K562 (cell line): ENCODE results near the gene ARL6IP4. TPM values are rescaled to one million over a fixed set of nuclear protein-coding genes. Genes with fewer than 3 reads are reported as not detected.

ENCODE experiments used
- CAMTA2 ChIP-seq: fragments of 250-450 bp; sonication (Bioruptor Pico); conservative IDR thresholded peaks from 2 replicates; pipeline ENCODE4 v1.5.1; 2022
- CTBP1 ChIP-seq: fragments of 450-650 bp; IDR thresholded peaks from 2 replicates; pipeline ENCODE4 v1.6.1; 2016; ENCODE audit warnings: borderline replicate concordance
- EP300 ChIP-seq: IDR thresholded peaks from 2 replicates; pipeline ENCODE4 v1.6.1; 2012; ENCODE audit warnings: low read length, improper control_type of control experiment
- GABPB2 ChIP-seq: fragments of 250-450 bp; sonication (Bioruptor Pico); conservative IDR thresholded peaks from 2 replicates; pipeline ENCODE4 v1.5.1; 2021; ENCODE audit warnings: mild to moderate bottlenecking
- GATAD2B ChIP-seq: fragments of 450-650 bp; IDR thresholded peaks from 2 replicates; pipeline ENCODE4 v1.6.1; 2017; ENCODE audit warnings: mild to moderate bottlenecking, borderline replicate concordance
- MTF1 ChIP-seq: fragments of 250-450 bp; sonication (Bioruptor Pico); IDR thresholded peaks from 2 replicates; pipeline ENCODE4 v1.9.0; 2021; ENCODE audit warnings: moderate library complexity, mild to moderate bottlenecking, inconsistent platforms, borderline replicate concordance
- NEUROD1 ChIP-seq: fragments of 150-350 bp; IDR thresholded peaks from 2 replicates; pipeline ENCODE4 v1.6.1; 2014; ENCODE audit warnings: borderline replicate concordance, low read length, low read depth; ENCODE audit not compliant: partially characterized antibody
- ZBTB7A ChIP-seq: IDR thresholded peaks from 2 replicates; pipeline ENCODE4 v1.6.1; 2011; ENCODE audit warnings: low read depth, mild to moderate bottlenecking, low read length, moderate library complexity, borderline replicate concordance; ENCODE audit not compliant: control insufficient read depth
- ZNF212 ChIP-seq: fragments of 450-650 bp; formaldehyde crosslinking; IDR thresholded peaks from 2 replicates; pipeline ENCODE4 v1.4.0; 2020; ENCODE audit warnings: mild to moderate bottlenecking
- polyA plus RNA-seq, 8 experiments: library from polyadenylated mRNA; depleted of rRNA in 4 of 8; stranded (reverse) in 5 of 8; unstranded in 3 of 8; fragments of >200 nt; fragmentation: Nextera tagmentation in 2 of 8; fragmentation: Illumina TruSeq in 1 of 8; extraction: Ambion mirVana in 2 of 8; extraction: Trizol in 1 of 8; gene quantifications; 2 replicates each; pipeline versions ENCODE4 v1.2.1 to v1.2.3, GENCODE V29; 2011 to 2014; ENCODE audit warnings: inconsistent platforms in 1 of 8, missing spikeins in 1 of 8
- total RNA-seq, 7 experiments: library from RNA; depleted of rRNA in 6 of 7; stranded (reverse); fragments of >200 nt in 6 of 7; fragmentation: Illumina TruSeq in 2 of 7; extraction: Trizol in 2 of 7; gene quantifications; 2 replicates each; pipeline versions ENCODE4 v1.2.1 to v1.2.3, GENCODE V29; 2011 to 2021; ENCODE audit warnings: low replicate concordance in 1 of 7
- TF ChIP-seq, protein P1 (sequence below): sonication (generic); formaldehyde crosslinking; IDR thresholded peaks from 2 replicates; pipeline ENCODE4 v1.8.0; 2022; ENCODE audit warnings: mild to moderate bottlenecking, missing genetic modification reagents
- TF ChIP-seq, protein P2 (sequence below): sonication (generic); formaldehyde crosslinking; IDR thresholded peaks from 2 replicates; pipeline ENCODE4 v1.8.1; 2023; ENCODE audit warnings: mild to moderate bottlenecking, missing genetic modification reagents
- TF ChIP-seq, protein P3 (sequence below): sonication (generic); formaldehyde crosslinking; IDR thresholded peaks from 2 replicates; pipeline ENCODE4 v1.8.1; 2023; ENCODE audit warnings: mild to moderate bottlenecking, missing genetic modification reagents
- TF ChIP-seq, protein P4 (sequence below): sonication (generic); formaldehyde crosslinking; IDR thresholded peaks from 2 replicates; pipeline ENCODE4 v1.8.0; 2023; ENCODE audit warnings: mild to moderate bottlenecking, missing genetic modification reagents
- TF ChIP-seq, protein P5 (sequence below): fragments of 450-650 bp; IDR thresholded peaks from 2 replicates; pipeline ENCODE4 v1.6.1; 2016; ENCODE audit warnings: mild to moderate bottlenecking

ARL6IP4 gene
- total and polyA plus RNA-seq, 9 of the 15 experiments (the other 6 are each of a cell fraction or from before 2014, with no cell fraction given): 2.4 to 255 (median 151) TPM

DNA sequence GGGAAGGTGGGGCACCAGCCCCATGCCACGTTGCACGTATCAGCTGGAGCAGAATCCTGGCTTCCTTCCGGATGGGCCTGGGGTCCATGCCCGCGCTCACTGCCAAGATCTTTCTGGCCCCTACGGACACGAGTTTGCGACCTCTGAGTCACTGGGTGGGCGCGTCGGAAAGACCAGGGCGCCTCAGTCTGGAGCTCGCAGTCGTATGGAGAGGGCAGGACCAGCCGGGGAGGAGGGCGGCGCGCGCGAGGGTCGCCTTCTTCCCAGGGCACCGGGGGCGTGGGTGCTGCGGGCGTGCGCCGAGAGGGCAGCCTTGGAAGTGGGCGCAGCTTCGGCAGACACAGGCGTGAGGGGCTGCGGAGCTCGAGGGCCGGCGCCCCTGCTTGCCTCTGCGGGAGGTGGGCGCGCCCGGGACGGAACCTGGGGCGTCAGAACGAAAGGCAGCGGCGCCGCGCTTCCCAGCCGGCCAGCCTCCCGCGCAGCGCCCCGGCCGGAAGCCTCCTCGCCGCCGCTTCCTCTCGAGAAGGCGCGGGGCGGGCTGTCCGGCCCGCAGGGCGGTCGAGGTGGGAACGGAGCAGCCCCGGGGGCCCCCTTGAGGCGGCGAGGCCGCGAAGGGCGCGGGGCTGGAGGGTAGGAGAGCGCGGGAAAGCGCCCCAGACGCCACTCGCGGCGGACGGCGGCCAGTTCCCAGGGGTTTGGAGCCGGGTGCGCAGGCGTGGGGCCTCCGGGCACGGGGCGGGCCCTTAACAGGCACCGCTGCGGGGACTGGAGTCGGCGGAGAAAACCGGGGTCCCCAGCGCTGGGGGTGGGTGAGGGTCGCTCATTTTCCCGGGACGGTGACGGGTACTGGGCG, at the start of gene ARL6IP4 (continued):
- TF ChIP-seq, protein P1, sequence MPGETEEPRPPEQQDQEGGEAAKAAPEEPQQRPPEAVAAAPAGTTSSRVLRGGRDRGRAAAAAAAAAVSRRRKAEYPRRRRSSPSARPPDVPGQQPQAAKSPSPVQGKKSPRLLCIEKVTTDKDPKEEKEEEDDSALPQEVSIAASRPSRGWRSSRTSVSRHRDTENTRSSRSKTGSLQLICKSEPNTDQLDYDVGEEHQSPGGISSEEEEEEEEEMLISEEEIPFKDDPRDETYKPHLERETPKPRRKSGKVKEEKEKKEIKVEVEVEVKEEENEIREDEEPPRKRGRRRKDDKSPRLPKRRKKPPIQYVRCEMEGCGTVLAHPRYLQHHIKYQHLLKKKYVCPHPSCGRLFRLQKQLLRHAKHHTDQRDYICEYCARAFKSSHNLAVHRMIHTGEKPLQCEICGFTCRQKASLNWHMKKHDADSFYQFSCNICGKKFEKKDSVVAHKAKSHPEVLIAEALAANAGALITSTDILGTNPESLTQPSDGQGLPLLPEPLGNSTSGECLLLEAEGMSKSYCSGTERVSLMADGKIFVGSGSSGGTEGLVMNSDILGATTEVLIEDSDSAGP (CRISPR knock-in tag): no peak
- 0 out of 2 replicates have a peak, but pooled peaks have one; percentile 6 for TF ChIP-seq GABPB2
- TF ChIP-seq, protein P2, sequence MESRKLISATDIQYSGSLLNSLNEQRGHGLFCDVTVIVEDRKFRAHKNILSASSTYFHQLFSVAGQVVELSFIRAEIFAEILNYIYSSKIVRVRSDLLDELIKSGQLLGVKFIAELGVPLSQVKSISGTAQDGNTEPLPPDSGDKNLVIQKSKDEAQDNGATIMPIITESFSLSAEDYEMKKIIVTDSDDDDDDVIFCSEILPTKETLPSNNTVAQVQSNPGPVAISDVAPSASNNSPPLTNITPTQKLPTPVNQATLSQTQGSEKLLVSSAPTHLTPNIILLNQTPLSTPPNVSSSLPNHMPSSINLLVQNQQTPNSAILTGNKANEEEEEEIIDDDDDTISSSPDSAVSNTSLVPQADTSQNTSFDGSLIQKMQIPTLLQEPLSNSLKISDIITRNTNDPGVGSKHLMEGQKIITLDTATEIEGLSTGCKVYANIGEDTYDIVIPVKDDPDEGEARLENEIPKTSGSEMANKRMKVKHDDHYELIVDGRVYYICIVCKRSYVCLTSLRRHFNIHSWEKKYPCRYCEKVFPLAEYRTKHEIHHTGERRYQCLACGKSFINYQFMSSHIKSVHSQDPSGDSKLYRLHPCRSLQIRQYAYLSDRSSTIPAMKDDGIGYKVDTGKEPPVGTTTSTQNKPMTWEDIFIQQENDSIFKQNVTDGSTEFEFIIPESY (CRISPR knock-in tag): peak; percentile 67
- TF ChIP-seq MTF1 (CRISPR knock-in tag): 0 out of 2 replicates have a peak, but pooled peaks have one; percentile 25
- peak; percentile 14; the same call in 1 of the 2 replicates for TF ChIP-seq ZNF212 (CRISPR knock-in tag)
- TF ChIP-seq, protein P3, sequence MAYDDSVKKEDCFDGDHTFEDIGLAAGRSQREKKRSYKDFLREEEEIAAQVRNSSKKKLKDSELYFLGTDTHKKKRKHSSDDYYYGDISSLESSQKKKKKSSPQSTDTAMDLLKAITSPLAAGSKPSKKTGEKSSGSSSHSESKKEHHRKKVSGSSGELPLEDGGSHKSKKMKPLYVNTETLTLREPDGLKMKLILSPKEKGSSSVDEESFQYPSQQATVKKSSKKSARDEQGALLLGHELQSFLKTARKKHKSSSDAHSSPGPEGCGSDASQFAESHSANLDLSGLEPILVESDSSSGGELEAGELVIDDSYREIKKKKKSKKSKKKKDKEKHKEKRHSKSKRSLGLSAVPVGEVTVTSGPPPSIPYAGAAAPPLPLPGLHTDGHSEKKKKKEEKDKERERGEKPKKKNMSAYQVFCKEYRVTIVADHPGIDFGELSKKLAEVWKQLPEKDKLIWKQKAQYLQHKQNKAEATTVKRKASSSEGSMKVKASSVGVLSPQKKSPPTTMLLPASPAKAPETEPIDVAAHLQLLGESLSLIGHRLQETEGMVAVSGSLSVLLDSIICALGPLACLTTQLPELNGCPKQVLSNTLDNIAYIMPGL (CRISPR knock-in tag): peak; percentile 47; the same call in 1 of the 2 replicates
- TF ChIP-seq EP300: no peak
- TF ChIP-seq, protein P4, sequence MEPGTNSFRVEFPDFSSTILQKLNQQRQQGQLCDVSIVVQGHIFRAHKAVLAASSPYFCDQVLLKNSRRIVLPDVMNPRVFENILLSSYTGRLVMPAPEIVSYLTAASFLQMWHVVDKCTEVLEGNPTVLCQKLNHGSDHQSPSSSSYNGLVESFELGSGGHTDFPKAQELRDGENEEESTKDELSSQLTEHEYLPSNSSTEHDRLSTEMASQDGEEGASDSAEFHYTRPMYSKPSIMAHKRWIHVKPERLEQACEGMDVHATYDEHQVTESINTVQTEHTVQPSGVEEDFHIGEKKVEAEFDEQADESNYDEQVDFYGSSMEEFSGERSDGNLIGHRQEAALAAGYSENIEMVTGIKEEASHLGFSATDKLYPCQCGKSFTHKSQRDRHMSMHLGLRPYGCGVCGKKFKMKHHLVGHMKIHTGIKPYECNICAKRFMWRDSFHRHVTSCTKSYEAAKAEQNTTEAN: no peak
- TF ChIP-seq ZBTB7A: 0 out of 2 replicates have a peak, but pooled peaks have one; percentile 52
- 0 out of 2 replicates have a peak, but pooled peaks have one; percentile 62 for TF ChIP-seq CAMTA2 (CRISPR knock-in tag)
- TF ChIP-seq NEUROD1: no peak
- peak; percentile 86 for TF ChIP-seq CTBP1
- TF ChIP-seq GATAD2B: peak; percentile 63; the same call in 1 of the 2 replicates
- TF ChIP-seq, protein P5, sequence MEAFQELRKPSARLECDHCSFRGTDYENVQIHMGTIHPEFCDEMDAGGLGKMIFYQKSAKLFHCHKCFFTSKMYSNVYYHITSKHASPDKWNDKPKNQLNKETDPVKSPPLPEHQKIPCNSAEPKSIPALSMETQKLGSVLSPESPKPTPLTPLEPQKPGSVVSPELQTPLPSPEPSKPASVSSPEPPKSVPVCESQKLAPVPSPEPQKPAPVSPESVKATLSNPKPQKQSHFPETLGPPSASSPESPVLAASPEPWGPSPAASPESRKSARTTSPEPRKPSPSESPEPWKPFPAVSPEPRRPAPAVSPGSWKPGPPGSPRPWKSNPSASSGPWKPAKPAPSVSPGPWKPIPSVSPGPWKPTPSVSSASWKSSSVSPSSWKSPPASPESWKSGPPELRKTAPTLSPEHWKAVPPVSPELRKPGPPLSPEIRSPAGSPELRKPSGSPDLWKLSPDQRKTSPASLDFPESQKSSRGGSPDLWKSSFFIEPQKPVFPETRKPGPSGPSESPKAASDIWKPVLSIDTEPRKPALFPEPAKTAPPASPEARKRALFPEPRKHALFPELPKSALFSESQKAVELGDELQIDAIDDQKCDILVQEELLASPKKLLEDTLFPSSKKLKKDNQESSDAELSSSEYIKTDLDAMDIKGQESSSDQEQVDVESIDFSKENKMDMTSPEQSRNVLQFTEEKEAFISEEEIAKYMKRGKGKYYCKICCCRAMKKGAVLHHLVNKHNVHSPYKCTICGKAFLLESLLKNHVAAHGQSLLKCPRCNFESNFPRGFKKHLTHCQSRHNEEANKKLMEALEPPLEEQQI: no peak
